Measurements from ENCODE around the gene CADM3.

DNA sequence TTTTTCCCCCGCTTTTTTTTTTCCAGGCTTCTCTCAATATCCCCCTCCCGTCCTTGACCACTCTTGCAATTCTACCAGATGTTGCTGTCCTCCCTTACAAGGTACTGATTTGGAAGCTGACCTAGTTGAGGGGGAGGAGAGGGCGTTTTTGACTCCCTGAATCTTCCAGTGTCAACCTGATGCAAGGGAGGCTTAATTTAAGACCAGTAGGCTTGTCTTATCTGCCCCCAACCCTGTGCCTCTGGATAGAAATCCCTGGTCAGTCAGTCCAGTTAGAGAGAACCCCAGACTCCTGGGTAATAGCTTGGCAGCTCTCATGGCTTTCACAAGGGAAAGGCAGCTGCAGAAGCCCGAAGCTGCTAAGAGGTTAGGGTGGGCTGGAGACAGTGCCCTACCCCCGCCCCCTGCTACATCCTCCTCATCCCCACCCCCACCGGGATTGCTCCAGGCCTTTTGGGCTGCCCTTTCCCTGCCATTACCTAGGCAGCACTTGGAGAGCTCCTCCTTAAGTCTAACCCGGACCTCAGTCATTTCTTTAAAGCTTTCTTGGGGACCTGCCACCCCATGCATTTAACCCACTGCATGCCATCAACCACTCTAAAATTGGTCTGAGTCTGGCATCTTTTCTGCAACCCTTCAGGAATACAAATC lies 36.9 kb downstream of the CADM3 start:
- TF ChIP-seq, protein P1, sequence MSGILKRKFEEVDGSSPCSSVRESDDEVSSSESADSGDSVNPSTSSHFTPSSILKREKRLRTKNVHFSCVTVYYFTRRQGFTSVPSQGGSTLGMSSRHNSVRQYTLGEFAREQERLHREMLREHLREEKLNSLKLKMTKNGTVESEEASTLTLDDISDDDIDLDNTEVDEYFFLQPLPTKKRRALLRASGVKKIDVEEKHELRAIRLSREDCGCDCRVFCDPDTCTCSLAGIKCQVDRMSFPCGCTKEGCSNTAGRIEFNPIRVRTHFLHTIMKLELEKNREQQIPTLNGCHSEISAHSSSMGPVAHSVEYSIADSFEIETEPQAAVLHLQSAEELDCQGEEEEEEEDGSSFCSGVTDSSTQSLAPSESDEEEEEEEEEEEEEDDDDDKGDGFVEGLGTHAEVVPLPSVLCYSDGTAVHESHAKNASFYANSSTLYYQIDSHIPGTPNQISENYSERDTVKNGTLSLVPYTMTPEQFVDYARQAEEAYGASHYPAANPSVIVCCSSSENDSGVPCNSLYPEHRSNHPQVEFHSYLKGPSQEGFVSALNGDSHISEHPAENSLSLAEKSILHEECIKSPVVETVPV (CRISPR knock-in tag; IDR thresholded peaks at IDR 0.05): no peak
- TF ChIP-seq ZC3H10 (CRISPR knock-in tag; IDR thresholded peaks at IDR 0.05) (no peak), ZNF70 (CRISPR knock-in tag; IDR thresholded peaks at IDR 0.05) (no peak), ZFP30 (CRISPR knock-in tag; IDR thresholded peaks at IDR 0.05) (no peak), TCF4 (CRISPR knock-in tag; IDR thresholded peaks at IDR 0.05; ENCODE audit: borderline replicate concordance) (no peak), PPARA (CRISPR knock-in tag; IDR thresholded peaks at IDR 0.05; ENCODE audit: borderline replicate concordance) (no peak), PATZ1 (CRISPR knock-in tag; IDR thresholded peaks at IDR 0.05; ENCODE audit: borderline replicate concordance) (no peak), ZFP3 (CRISPR knock-in tag; IDR thresholded peaks at IDR 0.05) (no peak)

All from SK-N-SH treated with all-trans-retinoic acid at 6 μM for 48 hours (cell line).